ENCODE measurements around the gene SLC18A2. TPM values are rescaled to one million over a fixed set of nuclear protein-coding genes. Genes with fewer than 3 reads are reported as not detected.
"Not testable (repeated sequence)": the region's sequence is repeated elsewhere in the genome, so short reads cannot be mapped to it uniquely, and the experiment has no call there.

SLC18A2 gene
- total and polyA plus RNA-seq, 2 experiments from 2014 or later: 0.91 TPM; not detected in 1

DNA sequence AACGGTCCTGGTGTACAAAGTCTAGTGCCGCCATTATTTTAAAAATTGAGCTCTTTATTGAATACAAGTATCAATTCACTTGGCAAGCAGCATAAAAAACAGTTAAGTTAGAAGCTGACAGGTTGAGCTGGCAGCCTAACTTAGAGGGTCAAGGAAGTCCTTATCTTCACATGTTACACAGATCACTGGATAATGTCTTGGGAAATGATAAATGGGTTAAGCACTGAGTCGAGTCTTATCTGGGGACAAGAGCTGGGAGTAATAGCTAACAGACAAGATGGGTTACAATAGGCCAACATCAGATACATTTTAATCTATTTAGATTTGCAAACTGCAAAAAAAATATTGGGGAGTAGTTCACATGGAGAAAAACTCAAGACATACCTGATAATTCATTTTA lies 34.2 kb downstream of the SLC18A2 start:
- Histone ChIP-seq H3K27me3 (replicated peaks; ENCODE audit: insufficient read depth) (no peaks in the 10 kb centered on the region), H4K20me1 (ENCODE audit: insufficient read depth) (no peaks in the 10 kb centered on the region; the same call in 1 of the 2 replicates), H3K79me2 (ENCODE audit: insufficient read depth) (no peaks in the 10 kb centered on the region), H3K4me3 (no peak overlapping the region), H2AFZ (no peak overlapping the region), H3K4me1 (ENCODE audit: insufficient read depth) (peaks cover 7% of the 10 kb centered on the region; the same call in 1 of the 2 replicates), H3K9me2 (ENCODE audit: insufficient read depth) (no peaks in the 10 kb centered on the region; the same call in 1 of the 2 replicates), H3K4me2 (ENCODE audit: unreplicated experiment) (no peak overlapping the region), H3K9me3 (ENCODE audit: low read depth) (no peaks in the 10 kb centered on the region), H3F3A (ENCODE audit: insufficient read depth) (no peaks in the 10 kb centered on the region), H3K27ac (no peak overlapping the region), H3K9ac (no peak overlapping the region), H3K36me3 (ENCODE audit: low read depth) (no peaks in the 10 kb centered on the region)
- TF ChIP-seq EZH2phosphoT487 (IDR thresholded peaks at IDR 0.05; ENCODE audit: insufficient read depth, low read depth) (no peak), EZH2 (IDR thresholded peaks at IDR 0.05; ENCODE audit: insufficient read depth, poor library complexity, severe bottlenecking) (no peak)
- in situ Hi-C loops (cut with MboI): no loop called here
- WGBS, 2 experiments (ENCODE audit: low coverage in 1 of 2, low lambda C conversion rate in 2 of 2, missing lambda C conversion rate in 2 of 2): 63 to 76% methylated on average over 3 of the region's 3 CpGs
- no peak for DNase-seq

DNA sequence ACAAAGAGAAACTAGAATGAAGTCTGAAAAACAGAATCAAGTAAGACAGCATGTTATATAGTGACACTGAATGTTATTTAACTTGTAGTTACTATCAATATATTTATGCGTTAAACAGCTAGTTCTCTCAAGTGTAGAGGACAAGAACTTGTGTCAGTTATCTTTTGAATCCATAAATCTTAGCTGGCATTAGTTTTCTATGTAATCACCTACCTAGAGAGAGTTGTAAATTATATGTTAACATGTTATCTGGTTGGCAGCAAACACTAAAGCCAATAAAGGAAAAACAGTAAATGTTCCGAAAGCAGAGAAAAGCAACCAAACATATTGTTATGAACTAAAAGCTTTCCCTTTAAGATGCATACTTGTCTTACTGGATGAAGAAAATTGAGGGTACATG lies 36.8 kb downstream of the SLC18A2 start:
- in situ Hi-C loops (cut with MboI): no loop called here
- TF ChIP-seq EZH2 (IDR thresholded peaks at IDR 0.05; ENCODE audit: insufficient read depth, poor library complexity, severe bottlenecking) (no peak), EZH2phosphoT487 (IDR thresholded peaks at IDR 0.05; ENCODE audit: insufficient read depth, low read depth) (no peak)
- Histone ChIP-seq H3K4me3 (no peak overlapping the region), H3K9me3 (ENCODE audit: low read depth) (no peaks in the 10 kb centered on the region), H3K9me2 (ENCODE audit: insufficient read depth) (no peaks in the 10 kb centered on the region; the same call in 1 of the 2 replicates), H3F3A (ENCODE audit: insufficient read depth) (no peaks in the 10 kb centered on the region), H3K27ac (no peak overlapping the region), H3K79me2 (ENCODE audit: insufficient read depth) (no peaks in the 10 kb centered on the region), H2AFZ (no peak overlapping the region), H3K9ac (no peak overlapping the region), H3K36me3 (ENCODE audit: low read depth) (no peaks in the 10 kb centered on the region; the same call in 1 of the 2 replicates), H4K20me1 (ENCODE audit: insufficient read depth) (peaks cover 3% of the 10 kb centered on the region; the same call in 1 of the 2 replicates), H3K27me3 (replicated peaks; ENCODE audit: insufficient read depth) (no peaks in the 10 kb centered on the region), H3K4me1 (ENCODE audit: insufficient read depth) (no peaks in the 10 kb centered on the region), H3K4me2 (ENCODE audit: unreplicated experiment) (no peak overlapping the region)
- DNase-seq: no peak
- 93 to 98% methylated on average over 2 of the region's 2 CpGs for whole genome bisulfite sequencing, 2 experiments (ENCODE audit: low coverage in 1 of 2, low lambda C conversion rate in 2 of 2, missing lambda C conversion rate in 2 of 2)

DNA sequence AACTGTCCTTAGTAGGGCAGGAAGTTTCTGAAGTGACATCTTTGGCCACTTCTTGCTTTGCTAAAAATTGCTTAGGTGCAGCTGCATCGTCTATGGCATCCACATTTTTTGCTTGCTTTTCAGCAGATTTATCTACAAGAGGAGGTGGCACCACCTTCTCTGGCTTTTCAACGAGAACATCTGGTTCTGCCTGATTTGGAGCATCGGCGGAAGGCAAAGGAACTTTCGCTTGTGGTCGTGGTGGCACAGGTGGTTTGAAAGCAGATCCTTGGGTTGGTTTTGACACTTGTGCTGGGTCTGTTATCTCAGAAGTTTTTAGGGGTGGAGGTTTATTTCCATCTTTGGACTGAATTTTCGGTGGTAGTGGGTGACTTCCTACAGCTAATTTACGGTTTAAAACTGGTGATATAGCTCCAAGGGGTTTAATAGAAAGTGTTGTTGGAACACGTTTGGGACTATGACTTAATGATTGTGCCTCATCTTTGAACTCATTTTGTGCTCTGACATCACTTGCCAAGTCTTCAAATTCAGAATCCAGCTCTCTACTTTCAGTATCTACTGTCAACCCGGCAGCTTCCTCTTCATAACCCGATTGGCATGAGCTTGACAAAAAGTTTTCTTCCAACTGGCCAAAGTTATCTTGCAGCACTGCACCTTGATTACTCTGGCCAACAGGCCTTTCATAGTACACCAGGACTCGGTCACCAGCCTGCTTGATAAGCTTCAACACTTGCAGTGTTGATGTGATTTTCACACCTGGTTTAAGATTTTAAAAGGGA lies 44.0 kb downstream of the SLC18A2 start:
- Histone ChIP-seq H3K4me1 (ENCODE audit: insufficient read depth) (no peaks in the 10 kb centered on the region), H3K27me3 (replicated peaks; ENCODE audit: insufficient read depth) (no peaks in the 10 kb centered on the region), H2AFZ (no peak overlapping the region), H3K79me2 (ENCODE audit: insufficient read depth) (no peaks in the 10 kb centered on the region; the same call in 1 of the 2 replicates), H3K27ac (no peak overlapping the region), H3K9me2 (ENCODE audit: insufficient read depth) (no peaks in the 10 kb centered on the region), H3F3A (ENCODE audit: insufficient read depth) (0 out of 2 replicates have a peak, but pooled peaks cover 4% of the 10 kb centered on the region), H3K36me3 (ENCODE audit: low read depth) (peaks cover 32% of the 10 kb centered on the region), H3K9me3 (ENCODE audit: low read depth) (no peaks in the 10 kb centered on the region), H3K9ac (no peak overlapping the region), H3K4me3 (no peak overlapping the region), H3K4me2 (ENCODE audit: unreplicated experiment) (no peak overlapping the region), H4K20me1 (ENCODE audit: insufficient read depth) (peaks cover 7% of the 10 kb centered on the region; the same call in 1 of the 2 replicates)
- WGBS, 2 experiments (ENCODE audit: low coverage in 1 of 2, low lambda C conversion rate in 2 of 2, missing lambda C conversion rate in 2 of 2): 97 to 98% methylated on average over 12 of the region's 12 CpGs
- in situ Hi-C loops (cut with MboI): no loop called here
- TF ChIP-seq EZH2 (IDR thresholded peaks at IDR 0.05; ENCODE audit: insufficient read depth, poor library complexity, severe bottlenecking): no peak
- TF ChIP-seq EZH2phosphoT487 (IDR thresholded peaks at IDR 0.05; ENCODE audit: insufficient read depth, low read depth): no peak
- no peak for DNase-seq

DNA sequence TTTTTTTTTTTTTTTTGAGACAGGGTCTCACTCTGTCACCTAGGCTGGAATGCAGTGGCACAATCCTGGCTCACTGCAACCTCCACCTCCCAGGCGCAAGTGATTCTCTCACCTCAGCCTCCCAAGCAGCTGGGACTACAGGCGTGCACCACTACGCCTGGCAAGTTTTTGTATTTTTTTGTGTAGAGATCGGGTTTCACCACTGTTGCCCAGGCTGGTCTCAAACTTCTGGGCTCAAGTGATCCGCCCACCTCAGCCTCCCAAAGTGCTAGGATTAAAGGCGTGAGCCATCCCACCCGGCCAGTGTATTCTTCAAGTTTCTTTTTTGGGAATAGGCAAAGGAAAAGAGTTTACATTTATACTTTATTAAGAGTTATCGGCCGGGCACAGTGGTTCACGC lies 50.0 kb downstream of the SLC18A2 start:
- H3F3A ChIP-seq (ENCODE audit: insufficient read depth); H4K20me1 ChIP-seq (ENCODE audit: insufficient read depth); H3K9me3 ChIP-seq (ENCODE audit: low read depth); H2AFZ ChIP-seq; H3K4me2 ChIP-seq (ENCODE audit: unreplicated experiment); H3K27ac ChIP-seq; in situ Hi-C loops (cut with MboI); H3K4me3 ChIP-seq; H3K27me3 ChIP-seq (replicated peaks; ENCODE audit: insufficient read depth); H3K9me2 ChIP-seq (ENCODE audit: insufficient read depth); DNase-seq; H3K4me1 ChIP-seq (ENCODE audit: insufficient read depth); H3K9ac ChIP-seq: not testable (repeated sequence)
- 98 to 100% methylated on average over 10 of the region's 10 CpGs for WGBS, 2 experiments (ENCODE audit: low coverage in 1 of 2, low lambda C conversion rate in 2 of 2, missing lambda C conversion rate in 2 of 2)
- Histone ChIP-seq H3K79me2 (ENCODE audit: insufficient read depth) (peaks cover 57% of the 10 kb centered on the region), H3K36me3 (ENCODE audit: low read depth) (peaks cover 16% of the 10 kb centered on the region)
